K562 (cell line): ENCODE data around the gene PAQR8. TPM values are rescaled to one million over a fixed set of nuclear protein-coding genes. Genes with fewer than 3 reads are reported as not detected.

Source experiments
- ATAC-seq: fragments of 200-7000 bp; cut with Tn5 transposase; 3 replicates; pipeline ENCODE4 v1.9.1; 2020; ENCODE audit warnings: moderate library complexity
- BruUV-seq: library from RNA; stranded (reverse); fragments of 400-500 nt; replicated peaks from 2 replicates; lab custom pipeline; 2021; lab: Mats Ljungman, UMichigan
- CTCF ChIA-PET: fragments of 300-600 bp; formaldehyde crosslinking; extraction: SDS; loops from one replicate; lab custom pipeline; 2021; ENCODE audit warnings: low intra/inter-chr PET ratio; lab: Yijun Ruan, JAX
- POLR2A ChIA-PET: fragments of 300-600, 350-650 bp; sonication (Branson Sonifier 250); formaldehyde crosslinking; extraction: SDS; loops from one replicate; lab custom pipeline; 2021; ENCODE audit warnings: antibody characterized with exemption, inconsistent platforms; lab: Yijun Ruan, JAX
- DNase-seq, 4 experiments: peaks; one replicate each; pipeline versions ENCODE4 v3.0.0 to v3.0.0-alpha.2; 2011 to 2018; ENCODE audit warnings: low spot score in 3 of 4, mixed read lengths in 3 of 4; ENCODE audit errors: extremely low read depth in 1 of 4
- FAIRE-seq: peaks from 2 replicates; lab custom pipeline; 2011; peaks lifted over from hg19 to GRCh38; lab: Jason Lieb, UNC
- H2AFZ ChIP-seq: 2 replicates; pipeline ENCODE4 v1.6.0; 2011; ENCODE audit warnings: low read depth, low read length, control low read depth, inconsistent platforms
- H3K27ac ChIP-seq: fragments of 200-600 bp; 3 replicates; pipeline ENCODE4 v1.8.0; 2011; ENCODE audit warnings: low read depth, mild to moderate bottlenecking, control low read depth, inconsistent platforms, low read length, moderate library complexity, mixed read lengths; ENCODE audit errors: extremely low read depth
- H3K27me3 ChIP-seq, 2 experiments: fragments of 300-600 bp in 1 of 2; 2 replicates in 1 of 2; 3 replicates in 1 of 2; pipeline versions ENCODE4 v1.6.0 to v1.8.0; 2011; ENCODE audit warnings: inconsistent platforms in 2 of 2, low read length in 2 of 2, mild to moderate bottlenecking in 1 of 2, mixed read lengths in 1 of 2, moderate library complexity in 1 of 2; ENCODE audit not compliant: control insufficient read depth in 2 of 2, insufficient read depth in 2 of 2
- H3K36me3 ChIP-seq: fragments of 300-600 bp; 3 replicates; pipeline ENCODE4 v1.8.0; 2011; ENCODE audit warnings: mild to moderate bottlenecking, low read length, inconsistent platforms; ENCODE audit not compliant: control insufficient read depth, insufficient read depth
- H3K4me1 ChIP-seq, 2 experiments: fragments of 200-600 bp in 1 of 2; replicated peaks in 1 of 2; 2 replicates in 1 of 2; 3 replicates in 1 of 2; pipeline versions ENCODE4 v1.5.1 to v1.8.0; 2011; ENCODE audit warnings: inconsistent platforms in 2 of 2, low read length in 2 of 2, mild to moderate bottlenecking in 1 of 2, mixed read lengths in 1 of 2, moderate library complexity in 1 of 2; ENCODE audit not compliant: control insufficient read depth in 2 of 2, insufficient read depth in 2 of 2
- H3K4me2 ChIP-seq: 2 replicates; pipeline ENCODE4 v1.6.1; 2011; ENCODE audit warnings: low read length, control low read depth, inconsistent platforms, mixed read lengths; ENCODE audit not compliant: insufficient read depth
- H3K4me3 ChIP-seq: fragments of 200-600 bp; sonication (generic), shearing (Covaris generic); 2 replicates; pipeline ENCODE4 v1.5.1; 2016; ENCODE audit warnings: control low read depth, inconsistent platforms
- H3K79me2 ChIP-seq: fragments of 200-600 bp; 3 replicates; pipeline ENCODE4 v1.8.0; 2011; ENCODE audit warnings: low read length, inconsistent platforms; ENCODE audit not compliant: control insufficient read depth, insufficient read depth
- H3K9ac ChIP-seq, 2 experiments: 2 replicates each; pipeline versions ENCODE4 v1.6.0 to v1.6.1; 2011; ENCODE audit warnings: low read depth in 2 of 2, low read length in 2 of 2, control low read depth in 1 of 2, inconsistent platforms in 1 of 2, mild to moderate bottlenecking in 1 of 2, mixed read lengths in 1 of 2; ENCODE audit not compliant: insufficient read depth in 1 of 2
- H3K9me1 ChIP-seq: one replicate; pipeline ENCODE4 v1.6.0; 2011; ENCODE audit warnings: inconsistent platforms, mild to moderate bottlenecking, low read length, moderate library complexity; ENCODE audit not compliant: control insufficient read depth, insufficient read depth
- H3K9me3 ChIP-seq: replicated peaks from 2 replicates; pipeline ENCODE4 v1.5.1; 2011; ENCODE audit warnings: low read depth, low read length, inconsistent platforms; ENCODE audit not compliant: control insufficient read depth, insufficient read depth
- H4K20me1 ChIP-seq: replicated peaks from 2 replicates; pipeline ENCODE4 v1.6.1; 2011; ENCODE audit warnings: low read length, inconsistent platforms, mixed read lengths; ENCODE audit not compliant: control insufficient read depth, insufficient read depth
- C11orf30 ChIP-seq: fragments of 450-650 bp; IDR thresholded peaks from 2 replicates; pipeline ENCODE4 v1.6.1; 2016; ENCODE audit warnings: low read depth, mild to moderate bottlenecking
- CREM ChIP-seq: IDR thresholded peaks from 2 replicates; pipeline ENCODE4 v1.6.1; 2014; ENCODE audit warnings: antibody characterized with exemption, low read depth
- WGBS: fragments of 100-300 bp; shearing (Covaris generic); methylation state at CpG from one replicate; pipeline ENCODE4 v1.1.6; 2016; ENCODE audit warnings: low coverage, mixed read lengths; ENCODE audit not compliant: insufficient coverage; ENCODE audit errors: missing lambda C conversion rate; 5-methylcytosine and 5-hydroxymethylcytosine counted together
- in situ Hi-C: fragments of 300-500 bp; cut with MboI; formaldehyde crosslinking; loops from 4 replicates; pipeline ENCODE4 v1.15.0; 2018; ENCODE audit warnings: inconsistent platforms, mixed read lengths
- intact Hi-C: fragments of 100-400 bp; cut with micrococcal nuclease; formaldehyde crosslinking; loops from 2 replicates; pipeline ENCODE4 v1.14.2; 2022
- polyA plus RNA-seq, 8 experiments: library from polyadenylated mRNA; depleted of rRNA in 4 of 8; stranded (reverse) in 5 of 8; unstranded in 3 of 8; fragments of >200 nt; fragmentation: Nextera tagmentation in 2 of 8; fragmentation: Illumina TruSeq in 1 of 8; extraction: Ambion mirVana in 2 of 8; extraction: Trizol in 1 of 8; gene quantifications; 2 replicates each; pipeline versions ENCODE4 v1.2.1 to v1.2.3, GENCODE V29; 2011 to 2014; ENCODE audit warnings: inconsistent platforms in 1 of 8, missing spikeins in 1 of 8
- total RNA-seq, 7 experiments: library from RNA; depleted of rRNA in 6 of 7; stranded (reverse); fragments of >200 nt in 6 of 7; fragmentation: Illumina TruSeq in 2 of 7; extraction: Trizol in 2 of 7; gene quantifications; 2 replicates each; pipeline versions ENCODE4 v1.2.1 to v1.2.3, GENCODE V29; 2011 to 2021; ENCODE audit warnings: low replicate concordance in 1 of 7
- TF ChIP-seq, protein P1 (sequence below): fragments of 450-650 bp; IDR thresholded peaks from 2 replicates; pipeline ENCODE4 v1.6.1; 2017; ENCODE audit warnings: antibody characterized with exemption, mild to moderate bottlenecking

PAQR8 gene
- total and polyA plus RNA-seq, 9 of the 15 experiments (the other 6 are each of a cell fraction or from before 2014, with no cell fraction given), result 1.4 to 10.2 (median 3.5) TPM

DNA sequence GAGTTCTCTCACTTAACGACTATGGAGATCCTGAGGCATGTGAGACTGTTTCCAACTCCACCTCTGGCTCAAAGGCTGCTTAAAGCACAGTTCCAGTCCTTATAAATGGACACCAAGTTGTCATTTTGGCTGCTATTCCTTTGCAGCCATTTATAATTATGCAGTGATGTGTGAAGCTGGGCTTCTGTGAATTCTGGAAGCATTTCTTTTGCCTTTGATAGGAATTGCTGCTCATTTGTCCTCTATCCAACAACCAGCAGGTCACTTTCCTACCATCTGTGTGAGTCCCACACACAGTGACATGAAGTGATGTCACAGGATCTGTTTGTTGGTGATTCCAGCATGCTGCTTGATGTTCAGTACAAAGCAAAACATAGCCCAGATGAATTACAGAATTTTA lies 29.6 kb downstream of the PAQR8 start:
- Histone ChIP-seq H3K79me2 (no peaks in the 10 kb centered on the region), H3K9me1 (no peaks in the 10 kb centered on the region), H3K27ac (peak overlapping the region; percentile 75), H3K9ac (no peak overlapping the region), H3K4me2 (no peak overlapping the region), H3K4me3 (no peak overlapping the region), H3K36me3 (no peaks in the 10 kb centered on the region), H3K4me1 (peaks cover 11 to 37% of the 10 kb centered on the region in 2 experiments; a peak in 4 of 5 replicates), H3K27me3 (no peaks in the 10 kb centered on the region)
- peak; percentile 65 for FAIRE-seq
- ChIA-PET POLR2A (no interaction called here), CTCF (no interaction called here)
- peak in 1 of 4 experiments; percentile 21 for DNase-seq
- BruUV-seq, result no TSS peak
- TF ChIP-seq C11orf30, result no peak
- TF ChIP-seq CREM, result peak; percentile 28; the same call in 1 of the 2 replicates
- TF ChIP-seq, protein P1, sequence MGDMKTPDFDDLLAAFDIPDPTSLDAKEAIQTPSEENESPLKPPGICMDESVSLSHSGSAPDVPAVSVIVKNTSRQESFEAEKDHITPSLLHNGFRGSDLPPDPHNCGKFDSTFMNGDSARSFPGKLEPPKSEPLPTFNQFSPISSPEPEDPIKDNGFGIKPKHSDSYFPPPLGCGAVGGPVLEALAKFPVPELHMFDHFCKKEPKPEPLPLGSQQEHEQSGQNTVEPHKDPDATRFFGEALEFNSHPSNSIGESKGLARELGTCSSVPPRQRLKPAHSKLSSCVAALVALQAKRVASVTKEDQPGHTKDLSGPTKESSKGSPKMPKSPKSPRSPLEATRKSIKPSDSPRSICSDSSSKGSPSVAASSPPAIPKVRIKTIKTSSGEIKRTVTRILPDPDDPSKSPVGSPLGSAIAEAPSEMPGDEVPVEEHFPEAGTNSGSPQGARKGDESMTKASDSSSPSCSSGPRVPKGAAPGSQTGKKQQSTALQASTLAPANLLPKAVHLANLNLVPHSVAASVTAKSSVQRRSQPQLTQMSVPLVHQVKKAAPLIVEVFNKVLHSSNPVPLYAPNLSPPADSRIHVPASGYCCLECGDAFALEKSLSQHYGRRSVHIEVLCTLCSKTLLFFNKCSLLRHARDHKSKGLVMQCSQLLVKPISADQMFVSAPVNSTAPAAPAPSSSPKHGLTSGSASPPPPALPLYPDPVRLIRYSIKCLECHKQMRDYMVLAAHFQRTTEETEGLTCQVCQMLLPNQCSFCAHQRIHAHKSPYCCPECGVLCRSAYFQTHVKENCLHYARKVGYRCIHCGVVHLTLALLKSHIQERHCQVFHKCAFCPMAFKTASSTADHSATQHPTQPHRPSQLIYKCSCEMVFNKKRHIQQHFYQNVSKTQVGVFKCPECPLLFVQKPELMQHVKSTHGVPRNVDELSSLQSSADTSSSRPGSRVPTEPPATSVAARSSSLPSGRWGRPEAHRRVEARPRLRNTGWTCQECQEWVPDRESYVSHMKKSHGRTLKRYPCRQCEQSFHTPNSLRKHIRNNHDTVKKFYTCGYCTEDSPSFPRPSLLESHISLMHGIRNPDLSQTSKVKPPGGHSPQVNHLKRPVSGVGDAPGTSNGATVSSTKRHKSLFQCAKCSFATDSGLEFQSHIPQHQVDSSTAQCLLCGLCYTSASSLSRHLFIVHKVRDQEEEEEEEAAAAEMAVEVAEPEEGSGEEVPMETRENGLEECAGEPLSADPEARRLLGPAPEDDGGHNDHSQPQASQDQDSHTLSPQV, result peak; percentile 16; the same call in 1 of the 2 replicates
- TF ChIP-seq, all 486 proteins: peak for 2
- H4K20me1 ChIP-seq, result no peaks in the 10 kb centered on the region
- in situ Hi-C loops (loop anchor here (5.0 kb wide), 1 partner anchor 99 kb away; no protein-coding TSS in a partner anchor), intact Hi-C loops (loop anchor here (2.0 kb wide), 1 partner anchor 107 kb away; the partner anchor contains the start of gene MCM3)
- 12% methylated on average over 1 of the region's 1 CpG for WGBS
- ATAC-seq, result no peak
- H3K9me3 ChIP-seq, result 0 out of 2 replicates have a peak, but pooled peaks cover 2% of the 10 kb centered on the region
- H2AFZ ChIP-seq, result peak overlapping the region; percentile 37
